GM23248 (cell line): ENCODE results near the gene CDHR5. TPM values are rescaled to one million over a fixed set of nuclear protein-coding genes. Genes with fewer than 3 reads are reported as not detected.

ENCODE experiments used
- DNase-seq: peaks from one replicate; pipeline ENCODE4 v3.0.0-alpha.2; 2015
- H2AFZ ChIP-seq: fragments of 200-600 bp; sonication (generic); 2 replicates; pipeline ENCODE4 v1.6.1; 2016; ENCODE audit warnings: antibody characterized with exemption
- H3F3A ChIP-seq: fragments of 200-600 bp; sonication (generic); 2 replicates; pipeline ENCODE4 v1.6.1; 2016; ENCODE audit warnings: mild to moderate bottlenecking, antibody characterized with exemption, mixed run types; ENCODE audit not compliant: insufficient read depth
- H3K27ac ChIP-seq: fragments of 200-600 bp; sonication (generic); 2 replicates; pipeline ENCODE4 v1.5.1; 2016; ENCODE audit warnings: mild to moderate bottlenecking
- H3K27me3 ChIP-seq: fragments of 200-600 bp; sonication (generic); replicated peaks from 2 replicates; pipeline ENCODE4 v1.6.1; 2016; ENCODE audit warnings: mild to moderate bottlenecking; ENCODE audit not compliant: insufficient read depth
- H3K36me3 ChIP-seq: fragments of 200-600 bp; sonication (generic); 2 replicates; pipeline ENCODE4 v1.6.1; 2016; ENCODE audit warnings: low read depth, mild to moderate bottlenecking
- H3K4me1 ChIP-seq: fragments of 200-600 bp; sonication (generic); 2 replicates; pipeline ENCODE4 v1.6.1; 2016; ENCODE audit warnings: mild to moderate bottlenecking; ENCODE audit not compliant: insufficient read depth
- H3K4me2 ChIP-seq: fragments of 200-600 bp; sonication (generic); one replicate; pipeline ENCODE4 v1.6.1; 2016; ENCODE audit warnings: mild to moderate bottlenecking; ENCODE audit not compliant: unreplicated experiment
- H3K4me3 ChIP-seq: fragments of 200-600 bp; sonication (generic); 2 replicates; pipeline ENCODE4 v1.5.1; 2016; ENCODE audit warnings: mild to moderate bottlenecking
- H3K79me2 ChIP-seq: fragments of 200-600 bp; sonication (generic); 2 replicates; pipeline ENCODE4 v1.6.1; 2016; ENCODE audit warnings: mild to moderate bottlenecking; ENCODE audit not compliant: insufficient read depth
- H3K9ac ChIP-seq: fragments of 200-600 bp; sonication (generic); 2 replicates; pipeline ENCODE4 v1.6.1; 2016; ENCODE audit warnings: mild to moderate bottlenecking
- H3K9me2 ChIP-seq: fragments of 200-600 bp; sonication (generic); 2 replicates; pipeline ENCODE4 v1.6.1; 2016; ENCODE audit warnings: mixed run types, mild to moderate bottlenecking, moderate library complexity; ENCODE audit not compliant: insufficient read depth
- H3K9me3 ChIP-seq: fragments of 200-600 bp; sonication (generic); one replicate; pipeline ENCODE4 v1.6.1; 2017; ENCODE audit warnings: low read depth
- H4K20me1 ChIP-seq: fragments of 200-600 bp; sonication (generic); 2 replicates; pipeline ENCODE4 v1.6.0; 2016; ENCODE audit not compliant: insufficient read depth
- EZH2 ChIP-seq: fragments of 200-600 bp; sonication (generic); IDR thresholded peaks from 2 replicates; pipeline ENCODE4 v1.6.1; 2018; ENCODE audit warnings: antibody characterized with exemption, mild to moderate bottlenecking; ENCODE audit not compliant: insufficient read depth, poor library complexity, severe bottlenecking
- EZH2phosphoT487 ChIP-seq: fragments of 200-600 bp; sonication (generic); IDR thresholded peaks from 2 replicates; pipeline ENCODE4 v1.6.1; 2018; ENCODE audit warnings: antibody characterized with exemption, moderate library complexity, mild to moderate bottlenecking, low read depth; ENCODE audit not compliant: insufficient read depth
- WGBS, 2 experiments: methylation state at CpG; one replicate each; pipeline ENCODE4 v1.1.6; 2015 to 2017; ENCODE audit warnings: low lambda C conversion rate in 2 of 2, low coverage in 1 of 2; ENCODE audit errors: missing lambda C conversion rate in 2 of 2; 5-methylcytosine and 5-hydroxymethylcytosine counted together
- in situ Hi-C: fragments of 300-500 bp; cut with MboI; formaldehyde crosslinking; loops from 2 replicates; pipeline ENCODE4 v1.15.0; 2020
- polyA plus RNA-seq: library from polyadenylated mRNA; unstranded; fragments of >200 nt; fragmentation: Nextera tagmentation; extraction: Ambion mirVana; gene quantifications from 2 replicates; pipeline ENCODE4 v1.2.1, GENCODE V29; 2016
- total RNA-seq: library from RNA; depleted of rRNA; stranded (reverse); fragments of >200 nt; shearing (Covaris generic); gene quantifications from 2 replicates; pipeline ENCODE4 v1.2.3, GENCODE V29; 2014

Gene CDHR5
- total and polyA plus RNA-seq, 2 experiments from 2014 or later: not detected

DNA sequence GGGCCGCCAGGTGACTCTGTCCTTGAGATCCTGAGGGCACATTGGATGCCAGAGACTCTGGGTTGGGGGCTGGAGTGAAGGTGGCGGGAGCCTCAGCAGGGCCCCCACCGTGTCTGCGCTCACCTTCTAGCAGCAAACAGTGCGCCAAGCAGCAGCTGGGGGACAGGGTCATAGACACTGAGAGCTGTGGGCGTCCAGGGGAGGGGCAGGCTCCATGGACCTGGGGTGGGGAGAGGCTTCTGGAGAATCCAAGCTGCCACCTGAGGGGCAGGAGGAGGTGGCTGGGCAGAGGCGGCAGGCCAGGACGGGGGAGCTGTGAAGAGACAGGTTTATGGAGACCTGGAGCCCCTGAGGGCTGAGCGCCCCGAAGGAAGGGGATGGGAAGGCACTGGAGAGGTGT is 40.5 kb downstream of the CDHR5 start:
- Histone ChIP-seq H3K27me3 (no peaks in the 10 kb centered on the region), H3K9ac (no peak overlapping the region), H2AFZ (no peak overlapping the region), H3K4me3 (no peak overlapping the region), H3K4me1 (0 out of 2 replicates have a peak, but pooled peaks cover 4% of the 10 kb centered on the region), H3K4me2 (no peak overlapping the region), H3K9me2 (no peaks in the 10 kb centered on the region), H3F3A (no peaks in the 10 kb centered on the region), H3K36me3 (peaks cover 5% of the 10 kb centered on the region; the same call in 1 of the 2 replicates), H4K20me1 (peaks cover 14% of the 10 kb centered on the region; the same call in 1 of the 2 replicates), H3K27ac (no peak overlapping the region), H3K9me3 (no peaks in the 10 kb centered on the region), H3K79me2 (peaks cover 97% of the 10 kb centered on the region)
- WGBS, 2 experiments: 96% methylated on average over 9 to 10 of the region's 10 CpGs
- in situ Hi-C loops: no loop called here
- no peak for DNase-seq
- TF ChIP-seq EZH2: no peak
- TF ChIP-seq EZH2phosphoT487: no peak

DNA sequence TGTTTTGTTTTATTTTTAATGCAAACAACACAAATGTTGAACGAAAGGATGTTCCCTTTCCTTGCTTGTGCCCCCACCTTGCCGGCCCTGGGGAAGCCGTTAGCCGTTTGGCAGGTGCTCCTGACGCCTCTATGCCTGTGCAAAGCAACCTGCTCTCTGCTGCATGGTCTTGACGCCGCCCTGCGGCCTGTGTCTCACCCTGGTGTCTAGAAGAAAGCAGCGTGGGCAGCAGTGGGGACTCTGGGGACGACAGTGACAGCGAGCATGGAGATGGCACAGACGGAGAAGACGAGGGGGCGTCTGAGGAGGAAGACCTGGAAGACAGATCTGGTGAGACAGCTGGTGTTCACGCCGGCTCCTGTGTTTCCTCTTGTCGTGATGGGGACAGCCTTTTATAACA is 43.0 kb downstream of the CDHR5 start:
- no peak overlapping the region for H3K4me2 ChIP-seq
- no peak overlapping the region for H3K9ac ChIP-seq
- H3K36me3 ChIP-seq: no peaks in the 10 kb centered on the region; the same call in 1 of the 2 replicates
- H3K9me2 ChIP-seq: no peaks in the 10 kb centered on the region
- H3K9me3 ChIP-seq: no peaks in the 10 kb centered on the region
- no peak for DNase-seq
- peaks cover 99% of the 10 kb centered on the region for H3K79me2 ChIP-seq
- H3F3A ChIP-seq: peaks cover 10% of the 10 kb centered on the region
- no peaks in the 10 kb centered on the region for H3K27me3 ChIP-seq
- TF ChIP-seq EZH2phosphoT487 (no peak), EZH2 (no peak)
- in situ Hi-C loops: no loop called here
- peaks cover 20% of the 10 kb centered on the region; the same call in 1 of the 2 replicates for H4K20me1 ChIP-seq
- peaks cover 16% of the 10 kb centered on the region for H3K4me1 ChIP-seq
- no peak overlapping the region for H3K4me3 ChIP-seq
- no peak overlapping the region for H2AFZ ChIP-seq
- H3K27ac ChIP-seq: no peak overlapping the region
- WGBS, 2 experiments: 81 to 83% methylated on average over 17 of the region's 17 CpGs

DNA sequence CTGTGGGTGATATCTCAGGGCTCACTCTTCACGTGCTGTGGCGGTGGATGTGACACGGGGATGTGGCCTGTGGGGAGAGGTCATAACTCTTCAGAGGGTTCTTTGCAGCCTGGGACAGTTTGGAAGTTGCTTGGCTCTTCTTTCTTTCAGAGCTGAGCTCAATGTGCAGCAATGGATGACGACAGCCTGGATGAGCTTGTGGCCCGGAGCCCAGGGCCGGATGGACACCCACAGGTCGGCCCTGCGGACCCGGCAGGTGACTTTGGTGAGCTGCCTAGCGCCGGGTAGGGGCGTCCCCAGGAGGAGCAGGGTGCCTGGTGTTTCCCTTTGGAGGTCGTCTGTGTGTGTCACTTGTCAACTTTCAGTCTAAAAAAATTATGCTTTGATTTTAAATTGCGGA is 43.4 kb downstream of the CDHR5 start:
- in situ Hi-C loops: no loop called here
- TF ChIP-seq EZH2phosphoT487: no peak
- no peak for TF ChIP-seq EZH2
- Histone ChIP-seq H3K27me3 (no peaks in the 10 kb centered on the region), H3K36me3 (no peaks in the 10 kb centered on the region; the same call in 1 of the 2 replicates), H3K27ac (no peak overlapping the region), H3K4me1 (peaks cover 16% of the 10 kb centered on the region), H3K79me2 (peaks cover 95% of the 10 kb centered on the region), H3K4me3 (no peak overlapping the region), H2AFZ (no peak overlapping the region), H4K20me1 (peaks cover 20% of the 10 kb centered on the region; the same call in 1 of the 2 replicates), H3K9me2 (no peaks in the 10 kb centered on the region), H3F3A (peaks cover 10% of the 10 kb centered on the region), H3K9ac (no peak overlapping the region), H3K4me2 (no peak overlapping the region), H3K9me3 (no peaks in the 10 kb centered on the region)
- DNase-seq: no peak
- 79% methylated on average over 14 of the region's 14 CpGs for WGBS, 2 experiments

DNA sequence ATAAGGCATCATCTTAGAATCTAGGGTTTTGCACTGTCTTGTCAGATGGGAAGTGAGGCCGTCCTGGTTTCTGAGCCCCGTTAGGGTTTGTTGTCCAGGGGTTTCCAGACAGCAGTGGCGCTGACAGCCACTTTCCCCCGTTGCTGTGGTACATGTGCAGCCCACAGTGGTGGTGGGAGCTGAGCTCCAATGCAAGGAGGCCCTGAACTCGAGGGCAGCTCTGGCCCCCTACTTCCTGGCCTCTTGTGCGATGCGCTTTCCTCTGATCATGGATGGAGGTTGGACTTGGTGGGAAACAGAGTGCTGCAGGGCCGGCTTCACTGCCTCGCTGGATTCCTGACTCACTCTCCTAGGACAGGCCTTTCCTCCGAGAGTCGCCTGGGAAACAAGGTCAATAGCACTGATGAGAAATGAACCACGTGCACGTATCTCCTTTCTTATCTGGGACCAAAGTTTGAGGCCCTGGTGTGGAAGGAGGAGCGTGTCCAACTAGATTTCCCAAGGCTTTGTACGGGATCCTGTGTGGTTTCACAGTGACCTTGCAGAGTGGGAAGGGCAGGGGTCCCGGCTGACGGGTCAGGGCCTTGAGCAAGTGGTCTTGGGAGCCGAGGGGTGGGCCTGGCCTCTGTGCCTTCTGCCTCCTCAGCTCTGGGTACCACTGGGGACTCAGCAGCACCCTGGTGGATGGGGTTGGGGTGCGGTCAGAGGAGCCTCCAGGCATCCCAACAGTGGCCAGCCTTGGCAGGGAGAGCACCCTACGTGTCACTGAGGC is 44.7 kb downstream of the CDHR5 start:
- Histone ChIP-seq H3K36me3 (no peaks in the 10 kb centered on the region; the same call in 1 of the 2 replicates), H3F3A (peaks cover 10% of the 10 kb centered on the region), H3K27ac (peak overlapping the region; percentile 43; the same call in 1 of the 2 replicates), H3K79me2 (peaks cover 83% of the 10 kb centered on the region), H3K27me3 (no peaks in the 10 kb centered on the region), H3K9me2 (no peaks in the 10 kb centered on the region), H4K20me1 (peaks cover 20% of the 10 kb centered on the region; the same call in 1 of the 2 replicates), H3K4me1 (peaks cover 17% of the 10 kb centered on the region), H3K4me2 (no peak overlapping the region), H2AFZ (no peak overlapping the region), H3K4me3 (no peak overlapping the region; the same call in 1 of the 2 replicates), H3K9me3 (no peaks in the 10 kb centered on the region), H3K9ac (peak overlapping the region; percentile 34)
- peak; percentile 57 for DNase-seq
- WGBS, 2 experiments: 73 to 74% methylated on average over 20 of the region's 20 CpGs
- in situ Hi-C loops: no loop called here
- TF ChIP-seq EZH2 (no peak), EZH2phosphoT487 (no peak)
